C1 segment of cervical spinal cord (tissue), 14 donors: ENCODE data around the gene CA10.

ENCODE experiments used
- DNase-seq, 14 donors: peaks; one replicate each; lab custom pipeline; 2025; lab: John Stamatoyannopoulos, UW

CA10 gene

GRCh38 chr17:51819341-51820219 is 338.9 kb downstream of the CA10 start:
- DNase-seq: no peak

GRCh38 chr17:51818777-51819176 is 339.7 kb downstream of the CA10 start:
- DNase-seq: no peak

- DNase-seq: no peak
Observed at GRCh38 chr17:51817955-51818354, 340.6 kb downstream of the CA10 start.

- no peak for DNase-seq
Observed at GRCh38 chr17:51817117-51817516, 341.4 kb downstream of the CA10 start.

- no peak for DNase-seq
Observed at GRCh38 chr17:51815097-51815496, 343.4 kb downstream of the CA10 start.

GRCh38 chr17:51814521-51814920 is 344.0 kb downstream of the CA10 start:
- no peak for DNase-seq

- no peak for DNase-seq
Observed at GRCh38 chr17:51813784-51814174, 344.7 kb downstream of the CA10 start.

- DNase-seq: peak in 1 of 14 donors; percentile 54
Observed at GRCh38 chr17:51813140-51813783, 345.3 kb downstream of the CA10 start.

GRCh38 chr17:51807460-51807859 is 351.1 kb downstream of the CA10 start:
- DNase-seq: no peak

GRCh38 chr17:51805765-51806164 is 352.7 kb downstream of the CA10 start:
- no peak for DNase-seq

- DNase-seq: no peak
Observed at GRCh38 chr17:51805185-51805584, 353.3 kb downstream of the CA10 start.

GRCh38 chr17:51803161-51803560 is 355.4 kb downstream of the CA10 start:
- DNase-seq: no peak

- DNase-seq: no peak
Observed at GRCh38 chr17:51802544-51802943, 356.0 kb downstream of the CA10 start.

- no peak for DNase-seq
Observed at GRCh38 chr17:51801626-51802025, 356.9 kb downstream of the CA10 start.

- DNase-seq: no peak
Observed at GRCh38 chr17:51799981-51800380, 358.5 kb downstream of the CA10 start.

- DNase-seq: no peak
Observed at GRCh38 chr17:51799240-51799639, 359.3 kb downstream of the CA10 start.

GRCh38 chr17:51797150-51797549 is 361.4 kb downstream of the CA10 start:
- no peak for DNase-seq

GRCh38 chr17:51796026-51796425 is 362.5 kb downstream of the CA10 start:
- no peak for DNase-seq

- DNase-seq: no peak
Observed at GRCh38 chr17:51795401-51795800, 363.1 kb downstream of the CA10 start.

- DNase-seq: no peak
Observed at GRCh38 chr17:51794466-51794865, 364.0 kb downstream of the CA10 start.

GRCh38 chr17:51793686-51794085 is 364.8 kb downstream of the CA10 start:
- DNase-seq: peak in 1 of 14 donors; percentile 78

- DNase-seq: no peak
Observed at GRCh38 chr17:51778842-51779241, 379.7 kb downstream of the CA10 start.
